Gastrocnemius medialis (tissue), 4 donors: ENCODE results near the gene DHX16. TPM values are rescaled to one million over a fixed set of nuclear protein-coding genes. Genes with fewer than 3 reads are reported as not detected.

ENCODE experiments used
- ATAC-seq, 2 donors: fragments of 150-250 bp; one replicate each; pipeline ENCODE4 v1.9.1; 2016
- DNase-seq, 2 donors: peaks; one replicate each; pipeline ENCODE4 v3.0.0-alpha.2; 2019
- H3K27ac ChIP-seq, 4 donors: fragments of 200-600 bp; sonication (generic); 1 replicate in 1 of 4; 2 replicates in 3 of 4; pipeline ENCODE4 v1.5.1; 2016 to 2018; ENCODE audit warnings: mild to moderate bottlenecking in 2 of 4, moderate library complexity in 1 of 4
- H3K27me3 ChIP-seq, 3 donors: fragments of 200-600 bp; sonication (generic) in 2 of 3; 1 replicate in 1 of 3; 2 replicates in 2 of 3; pipeline versions ENCODE4 v1.5.1 to v1.6.0; 2016 to 2019; ENCODE audit warnings: mild to moderate bottlenecking in 1 of 3, moderate library complexity in 1 of 3
- H3K36me3 ChIP-seq, 2 donors: fragments of 200-600 bp; sonication (generic) in 1 of 2; one replicate each; pipeline ENCODE4 v1.5.1; 2017 to 2018
- H3K4me1 ChIP-seq, 2 donors: fragments of 200-600 bp; sonication (generic) in 1 of 2; one replicate each; pipeline ENCODE4 v1.5.1; 2016 to 2017; ENCODE audit warnings: mild to moderate bottlenecking in 2 of 2
- H3K4me3 ChIP-seq, 4 donors: fragments of 200-600 bp; sonication (generic) in 3 of 4; 1 replicate in 1 of 4; 2 replicates in 3 of 4; pipeline ENCODE4 v1.5.1; 2016 to 2019; ENCODE audit warnings: mild to moderate bottlenecking in 2 of 4
- H3K9me3 ChIP-seq, 3 donors: fragments of 200-600 bp; sonication (generic) in 2 of 3; 1 replicate in 1 of 3; 2 replicates in 2 of 3; pipeline ENCODE4 v1.5.1; 2016 to 2019
- CTCF ChIP-seq, 5 experiments: fragments of 450-650 bp in 3 of 5; fragments of 200-600 bp in 2 of 5; sonication (generic) in 2 of 5; IDR thresholded peaks in 4 of 5; conservative IDR thresholded peaks in 1 of 5; 1 replicate in 4 of 5; 2 replicates in 1 of 5; pipeline ENCODE4 v1.5.1; 2016 to 2019; ENCODE audit warnings: antibody characterized with exemption in 5 of 5, mild to moderate bottlenecking in 3 of 5, moderate library complexity in 3 of 5
- POLR2A ChIP-seq, 2 donors: fragments of 450-650 bp; IDR thresholded peaks; one replicate each; pipeline ENCODE4 v1.6.1; 2017; ENCODE audit warnings: antibody characterized with exemption in 2 of 2, mild to moderate bottlenecking in 2 of 2, moderate library complexity in 2 of 2
- in situ Hi-C, 4 donors: fragments of 200-750 bp; cut with MboI; loops; one replicate each; pipeline versions ENCODE4 v1.15.0 to v1.8.0; 2017; ENCODE audit warnings: low sequenced_read_pairs in 4 of 4
- intact Hi-C: fragments of 100-400 bp; cut with DNase I; formaldehyde crosslinking; loops from one replicate; pipeline ENCODE4 v1.15.1; 2023; ENCODE audit warnings: low total_unique reads
- total RNA-seq, 4 donors: library from RNA; depleted of rRNA; stranded (reverse); fragments of >200 nt; gene quantifications; one replicate each; pipeline versions ENCODE4 v1.1.0 to v1.2.3, GENCODE V29; 2016

Gene DHX16
- total RNA-seq, 4 donors from 2014 or later, result 39.1 to 74.8 (median 49.4) TPM

GRCh38 chr6:30689985-30690384 is 17.2 kb upstream of the DHX16 start:
- in situ Hi-C loops, result loop anchor here in 1 of 4 donors (10.0 kb wide), 1 partner anchor 135 kb away; no protein-coding TSS in a partner anchor
- Histone ChIP-seq H3K27ac (peak overlapping the region; percentile 93 to 99 (median 97)), H3K4me1 (peaks cover 34 to 40% of the 10 kb centered on the region in 2 donors), H3K36me3 (peaks cover 0 to 4% of the 10 kb centered on the region in 2 donors), H3K27me3 (peaks cover 0 to 2% (median 0%) of the 10 kb centered on the region in 3 donors), H3K9me3 (no peaks in the 10 kb centered on the region), H3K4me3 (peak overlapping the region; percentile 72 to 91 (median 76))
- no peak for DNase-seq
- intact Hi-C loops, result loop anchor here (2.0 to 5.0 kb wide), 3 partner anchors 17 to 507 kb away; partner anchors contain the start of genes DDR1 and DHX16
- TF ChIP-seq CTCF (IDR thresholded peaks at IDR 0.05 in 4 of 5, conservative IDR thresholded peaks at IDR 0.05 in 1 of 5) (no peak), POLR2A (IDR thresholded peaks at IDR 0.05) (no peak)
- ATAC-seq, result no peak

GRCh38 chr6:30689022-30689865 is 16.4 kb upstream of the DHX16 start:
- ATAC-seq, result no peak
- peaks cover 34 to 40% of the 10 kb centered on the region in 2 donors for H3K4me1 ChIP-seq
- peaks cover 0 to 2% (median 0%) of the 10 kb centered on the region in 3 donors for H3K27me3 ChIP-seq
- intact Hi-C loops, result loop anchor here (5.0 kb wide), 2 partner anchors 193 to 508 kb away; partner anchors contain the start of gene DDR1
- no peaks in the 10 kb centered on the region for H3K9me3 ChIP-seq
- TF ChIP-seq POLR2A (IDR thresholded peaks at IDR 0.05) (no peak), CTCF (IDR thresholded peaks at IDR 0.05 in 4 of 5, conservative IDR thresholded peaks at IDR 0.05 in 1 of 5) (no peak)
- in situ Hi-C loops, result loop anchor here in 1 of 4 donors (10.0 kb wide), 1 partner anchor 136 kb away; no protein-coding TSS in a partner anchor
- H3K4me3 ChIP-seq, result no peak overlapping the region
- H3K36me3 ChIP-seq, result peaks cover 0 to 4% of the 10 kb centered on the region in 2 donors
- DNase-seq, result no peak
- peak overlapping the region; percentile 93 to 99 (median 97) for H3K27ac ChIP-seq

- ATAC-seq (no peak), DNase-seq (no peak)
- TF ChIP-seq CTCF (IDR thresholded peaks at IDR 0.05 in 4 of 5, conservative IDR thresholded peaks at IDR 0.05 in 1 of 5), result no peak
- TF ChIP-seq POLR2A (IDR thresholded peaks at IDR 0.05), result no peak
- intact Hi-C loops (loop anchor here (5.0 kb wide), 2 partner anchors 194 to 509 kb away; partner anchors contain the start of gene DDR1), in situ Hi-C loops (loop anchor here in 1 of 4 donors (10.0 kb wide), 1 partner anchor 136 kb away; no protein-coding TSS in a partner anchor)
- Histone ChIP-seq H3K9me3 (no peaks in the 10 kb centered on the region), H3K4me3 (peak overlapping the region; percentile 67 to 97 (median 96)), H3K27me3 (peaks cover 0 to 2% (median 0%) of the 10 kb centered on the region in 3 donors), H3K4me1 (peaks cover 34 to 40% of the 10 kb centered on the region in 2 donors), H3K36me3 (peaks cover 0 to 4% of the 10 kb centered on the region in 2 donors), H3K27ac (peak overlapping the region; percentile 93 to 99 (median 97))
Measured at GRCh38 chr6:30688569-30688968, 15.8 kb upstream of the DHX16 start.

GRCh38 chr6:30687659-30688431 is 15.0 kb upstream of the DHX16 start:
- peak in 1 of 5 experiments; percentile 11 for TF ChIP-seq CTCF (IDR thresholded peaks at IDR 0.05 in 4 of 5, conservative IDR thresholded peaks at IDR 0.05 in 1 of 5)
- peak in 1 of 2 donors; percentile 1 for TF ChIP-seq POLR2A (IDR thresholded peaks at IDR 0.05)
- DNase-seq (peak in 1 of 2 donors; percentile 34), ATAC-seq (no peak)
- Histone ChIP-seq H3K9me3 (no peaks in the 10 kb centered on the region), H3K27ac (peak overlapping the region; percentile 93 to 99 (median 97)), H3K4me3 (peak overlapping the region; percentile 67 to 97 (median 96)), H3K27me3 (peaks cover 0 to 2% (median 0%) of the 10 kb centered on the region in 3 donors), H3K4me1 (peaks cover 39 to 40% of the 10 kb centered on the region in 2 donors), H3K36me3 (peaks cover 0 to 4% of the 10 kb centered on the region in 2 donors)
- intact Hi-C loops, result loop anchor here (1.0 to 5.0 kb wide), 3 partner anchors 29 to 509 kb away; partner anchors contain the start of genes DDR1 and MDC1
- in situ Hi-C loops, result loop anchor here in 1 of 4 donors (10.0 kb wide), 1 partner anchor 137 kb away; no protein-coding TSS in a partner anchor
